Measurements from ENCODE around the gene SMOC2. TPM values are rescaled to one million over a fixed set of nuclear protein-coding genes. Genes with fewer than 3 reads are reported as not detected.

Gene SMOC2
- total and polyA plus RNA-seq, 2 of the 4 experiments (the other 2 are of a cell fraction), result not detected

DNA sequence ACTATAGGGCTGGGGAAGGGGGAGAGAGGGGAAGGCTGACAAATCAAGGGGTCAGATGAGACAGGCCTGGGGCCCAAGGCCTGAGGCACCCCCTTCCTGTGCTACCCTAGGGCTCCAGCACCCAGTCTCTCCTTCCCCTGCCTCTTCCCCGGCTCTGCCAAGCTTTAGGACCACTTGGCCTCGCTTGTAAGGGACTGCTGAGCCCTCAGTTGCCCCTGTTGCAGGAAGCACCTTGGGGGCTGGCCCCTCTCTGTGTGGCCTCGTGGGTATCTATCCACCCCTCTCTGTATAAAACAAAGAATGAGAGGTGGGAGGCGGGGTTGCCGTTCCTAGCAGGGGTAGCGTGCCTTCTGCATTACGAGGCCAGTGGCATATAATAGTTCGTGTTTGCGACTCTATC lies 21.4 kb upstream of the SMOC2 start:
- no peak overlapping the region for H3K27ac ChIP-seq (ENCODE audit: insufficient read depth, low read length)
- no peak overlapping the region for H4K91ac ChIP-seq (ENCODE audit: insufficient read depth, low read depth, low read length)
- no peak overlapping the region for H3K9ac ChIP-seq (ENCODE audit: low read depth, low read length)
- no peaks in the 10 kb centered on the region for H4K20me1 ChIP-seq (ENCODE audit: insufficient read depth, low read length)
- no peak overlapping the region for H3K4me2 ChIP-seq (ENCODE audit: low read depth, low read length)
- H2BK120ac ChIP-seq (ENCODE audit: low read depth, low read length), result no peak overlapping the region
- H2AK9ac ChIP-seq (replicated peaks; ENCODE audit: low read depth, low read length, poor library complexity), result no peak overlapping the region
- no peak overlapping the region for H3K18ac ChIP-seq (ENCODE audit: low read depth, low read length)
- TF ChIP-seq FOS (IDR thresholded peaks at IDR 0.05; ENCODE audit: low read depth, low read length) (no peak), MAZ (IDR thresholded peaks at IDR 0.05; ENCODE audit: borderline replicate concordance, low read depth, low read length) (no peak), CEBPB (IDR thresholded peaks at IDR 0.05; ENCODE audit: low read depth, low read length) (no peak), RFX5 (IDR thresholded peaks at IDR 0.05; ENCODE audit: low read depth, low read length) (no peak), SMC3 (IDR thresholded peaks at IDR 0.05; ENCODE audit: low read depth, low read length) (no peak), RCOR1 (IDR thresholded peaks at IDR 0.05; ENCODE audit: insufficient replicate concordance, low read length) (no peak), MAFK (IDR thresholded peaks at IDR 0.05; ENCODE audit: low read depth, low read length) (no peak), POLR2A (IDR thresholded peaks at IDR 0.05; ENCODE audit: low read depth, low read length) (no peak)
- TF ChIP-seq, protein P1, sequence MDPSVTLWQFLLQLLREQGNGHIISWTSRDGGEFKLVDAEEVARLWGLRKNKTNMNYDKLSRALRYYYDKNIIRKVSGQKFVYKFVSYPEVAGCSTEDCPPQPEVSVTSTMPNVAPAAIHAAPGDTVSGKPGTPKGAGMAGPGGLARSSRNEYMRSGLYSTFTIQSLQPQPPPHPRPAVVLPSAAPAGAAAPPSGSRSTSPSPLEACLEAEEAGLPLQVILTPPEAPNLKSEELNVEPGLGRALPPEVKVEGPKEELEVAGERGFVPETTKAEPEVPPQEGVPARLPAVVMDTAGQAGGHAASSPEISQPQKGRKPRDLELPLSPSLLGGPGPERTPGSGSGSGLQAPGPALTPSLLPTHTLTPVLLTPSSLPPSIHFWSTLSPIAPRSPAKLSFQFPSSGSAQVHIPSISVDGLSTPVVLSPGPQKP (IDR thresholded peaks at IDR 0.05; ENCODE audit: borderline replicate concordance, low read depth, low read length), result no peak
- TF ChIP-seq, protein P2, sequence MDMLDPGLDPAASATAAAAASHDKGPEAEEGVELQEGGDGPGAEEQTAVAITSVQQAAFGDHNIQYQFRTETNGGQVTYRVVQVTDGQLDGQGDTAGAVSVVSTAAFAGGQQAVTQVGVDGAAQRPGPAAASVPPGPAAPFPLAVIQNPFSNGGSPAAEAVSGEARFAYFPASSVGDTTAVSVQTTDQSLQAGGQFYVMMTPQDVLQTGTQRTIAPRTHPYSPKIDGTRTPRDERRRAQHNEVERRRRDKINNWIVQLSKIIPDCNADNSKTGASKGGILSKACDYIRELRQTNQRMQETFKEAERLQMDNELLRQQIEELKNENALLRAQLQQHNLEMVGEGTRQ (IDR thresholded peaks at IDR 0.05; ENCODE audit: low read depth, low read length), result no peak
- intact Hi-C loops (cut with micrococcal nuclease), result no loop called here
- H3K79me1 ChIP-seq (ENCODE audit: low read depth in 1 of 2, low read length in 2 of 2), result no peaks in the 10 kb centered on the region
- no peak overlapping the region for H3K4ac ChIP-seq (ENCODE audit: low read depth, low read length)
- H2BK5ac ChIP-seq (ENCODE audit: low read depth, low read length, poor library complexity, severe bottlenecking), result no peak overlapping the region
- ATAC-seq (ENCODE audit: low read depth) (no peak), DNase-seq (no peak)
- H3K9me1 ChIP-seq (ENCODE audit: insufficient read depth, low read length), result no peaks in the 10 kb centered on the region
- H3K56ac ChIP-seq (ENCODE audit: extremely low read depth, insufficient read depth, low read length), result no peak overlapping the region
- H2BK15ac ChIP-seq (ENCODE audit: low read depth, low read length), result no peak overlapping the region
- H4K5ac ChIP-seq (ENCODE audit: low read depth, low read length), result no peak overlapping the region
- BruUV-seq (replicated peaks), result no TSS peak
- POLR2A ChIA-PET (ENCODE audit: unreplicated experiment), result no interaction called here
- H3K27me3 ChIP-seq (ENCODE audit: control insufficient read depth, insufficient read depth, low read length), result no peaks in the 10 kb centered on the region
- H2AFZ ChIP-seq (replicated peaks; ENCODE audit: low read length, poor library complexity), result no peak overlapping the region
- H4K8ac ChIP-seq (ENCODE audit: low read depth in 2 of 2, low read length in 2 of 2), result no peak overlapping the region
- WGBS, 2 experiments (ENCODE audit: extremely low coverage in 2 of 2, insufficient read length in 1 of 2), result 86% methylated on average over 3 of the region's 9 CpGs; no CpG with 5 or more reads in 1 of the 2 experiments
- no peaks in the 10 kb centered on the region for H3K4me1 ChIP-seq (ENCODE audit: control insufficient read depth, insufficient read depth, low read length)
- in situ Hi-C loops (cut with MboI; ENCODE audit: low sequenced_read_pairs), result no loop called here
- CTCF ChIA-PET, result no interaction called here
- dilution Hi-C loops (cut with HindIII; ENCODE audit: low sequenced_read_pairs, unreplicated experiment), result no loop called here
- H2AK5ac ChIP-seq (ENCODE audit: low read depth, low read length), result no peak overlapping the region
- H2BK20ac ChIP-seq (ENCODE audit: low read depth, low read length), result no peak overlapping the region
- no peaks in the 10 kb centered on the region for H3K36me3 ChIP-seq (ENCODE audit: control insufficient read depth, insufficient read depth, low read length)
- H3K9me3 ChIP-seq (ENCODE audit: control insufficient read depth, insufficient read depth, low read length), result peaks cover 42% of the 10 kb centered on the region
- no peak overlapping the region for H3K4me3 ChIP-seq (ENCODE audit: insufficient read depth, low read depth, low read length)
- H3K23ac ChIP-seq (ENCODE audit: low read depth, low read length), result no peak overlapping the region
- H3K14ac ChIP-seq (replicated peaks; ENCODE audit: low read depth, low read length), result no peak overlapping the region

Data from IMR-90 (cell line).